OCI-LY7 (cell line): Measurements from ENCODE around the gene CALHM5. TPM values are rescaled to one million over a fixed set of nuclear protein-coding genes. Genes with fewer than 3 reads are reported as not detected.
"Not testable (repeated sequence)": the region's sequence is repeated elsewhere in the genome, so short reads cannot be mapped to it uniquely, and the experiment has no call there.

ENCODE experiments used
- BruUV-seq: library from RNA; stranded (reverse); fragments of 400-500 nt; replicated peaks from 2 replicates; lab custom pipeline; 2021; lab: Mats Ljungman, UMichigan
- CTCF ChIA-PET: fragments of 300-600 bp; sonication (Branson Sonifier 250); formaldehyde crosslinking; loops from one replicate; lab custom pipeline; 2022; ENCODE audit warnings: antibody characterized with exemption; ENCODE audit not compliant: unreplicated experiment; lab: Charles Lee
- POLR2A ChIA-PET: fragments of 300-600 bp; sonication (Branson Sonifier 250); formaldehyde crosslinking; loops from one replicate; lab custom pipeline; 2022; ENCODE audit warnings: antibody characterized with exemption; lab: Charles Lee
- DNase-seq: peaks from one replicate; pipeline ENCODE4 v3.0.0-alpha.2; 2015; ENCODE audit warnings: low spot score
- H2AFZ ChIP-seq: fragments of 200-600 bp; sonication (generic), shearing (Covaris generic); 2 replicates; pipeline ENCODE4 v1.6.1; 2014; ENCODE audit warnings: mild to moderate bottlenecking, antibody characterized with exemption, low read length, moderate library complexity
- H3K27ac ChIP-seq: fragments of 200-600 bp; sonication (generic); 2 replicates; pipeline ENCODE4 v1.5.1; 2014; ENCODE audit warnings: mixed run types, low read depth, mild to moderate bottlenecking, moderate library complexity, low read length, inconsistent platforms; ENCODE audit not compliant: poor library complexity, severe bottlenecking
- H3K36me3 ChIP-seq: fragments of 200-600 bp; sonication (generic); 2 replicates; pipeline ENCODE4 v1.6.1; 2014; ENCODE audit warnings: mild to moderate bottlenecking, antibody characterized with exemption, low read length, moderate library complexity, mixed read lengths; ENCODE audit not compliant: insufficient read depth
- H3K4me1 ChIP-seq: fragments of 200-600 bp; sonication (generic); 2 replicates; pipeline ENCODE4 v1.5.1; 2014; ENCODE audit warnings: mild to moderate bottlenecking, low read length; ENCODE audit not compliant: insufficient read depth, poor library complexity, severe bottlenecking
- H3K4me2 ChIP-seq: fragments of 200-600 bp; sonication (generic); 2 replicates; pipeline ENCODE4 v1.6.1; 2014; ENCODE audit warnings: mild to moderate bottlenecking, low read length
- H3K4me3 ChIP-seq: fragments of 200-600 bp; sonication (generic); 2 replicates; pipeline ENCODE4 v1.5.1; 2014; ENCODE audit warnings: mild to moderate bottlenecking, low read depth, low read length; ENCODE audit not compliant: poor library complexity, severe bottlenecking
- H3K79me2 ChIP-seq: fragments of 200-600 bp; sonication (generic); 2 replicates; pipeline ENCODE4 v1.6.1; 2016; ENCODE audit warnings: low read depth, mild to moderate bottlenecking, low read length, moderate library complexity, mixed read lengths; ENCODE audit not compliant: insufficient read depth
- H3K9me2 ChIP-seq: fragments of 200-600 bp; sonication (generic); 2 replicates; pipeline ENCODE4 v1.6.1; 2016; ENCODE audit warnings: mild to moderate bottlenecking, low read length, mixed read lengths; ENCODE audit not compliant: insufficient read depth
- H3K9me3 ChIP-seq: fragments of 200-600 bp; sonication (generic); 2 replicates; pipeline ENCODE4 v1.6.1; 2014; ENCODE audit warnings: mild to moderate bottlenecking, mixed run types, low read length, mixed read lengths
- H4K20me1 ChIP-seq: fragments of 200-600 bp; sonication (generic); 2 replicates; pipeline ENCODE4 v1.6.1; 2014; ENCODE audit warnings: mild to moderate bottlenecking, antibody characterized with exemption, low read length, moderate library complexity, mixed read lengths; ENCODE audit not compliant: insufficient read depth
- CTCF ChIP-seq: fragments of 200-600 bp; sonication (generic); conservative IDR thresholded peaks from 2 replicates; pipeline ENCODE4 v1.5.1; 2014; ENCODE audit warnings: mild to moderate bottlenecking, antibody characterized with exemption, low read length, moderate library complexity, mixed read lengths
- EZH2phosphoT487 ChIP-seq: fragments of 200-600 bp; sonication (generic); IDR thresholded peaks from 2 replicates; pipeline ENCODE4 v1.6.1; 2018; ENCODE audit warnings: low read depth, borderline replicate concordance, mild to moderate bottlenecking, mixed run types, antibody characterized with exemption, low read length, moderate library complexity, mixed read lengths
- intact Hi-C: fragments of 100-400 bp; cut with micrococcal nuclease; formaldehyde crosslinking; loops from one replicate; pipeline ENCODE4 v1.10.0; 2022; ENCODE audit not compliant: unreplicated experiment
- total RNA-seq, 2 experiments: library from RNA; depleted of rRNA in 1 of 2; stranded (reverse); fragments of >200 nt in 1 of 2; shearing (Covaris generic) in 1 of 2; gene quantifications; 2 replicates each; pipeline ENCODE4 v1.2.3, GENCODE V29; 2014 to 2022

The CALHM5 gene
- total RNA-seq, 2 experiments from 2014 or later: not detected

- intact Hi-C loops: no loop called here
- ChIA-PET POLR2A (no interaction called here), CTCF (no interaction called here)
- no peak for TF ChIP-seq EZH2phosphoT487
- no peak for TF ChIP-seq CTCF
- Histone ChIP-seq H3K27ac (no peak overlapping the region), H3K4me1 (no peaks in the 10 kb centered on the region), H3K4me3 (no peak overlapping the region), H3K9me2 (no peaks in the 10 kb centered on the region), H2AFZ (no peak overlapping the region), H3K36me3 (no peaks in the 10 kb centered on the region), H3K4me2 (no peak overlapping the region), H3K79me2 (no peaks in the 10 kb centered on the region), H3K9me3 (no peaks in the 10 kb centered on the region), H4K20me1 (no peaks in the 10 kb centered on the region)
- BruUV-seq: no TSS peak
- no peak for DNase-seq
Observed at GRCh38 chr6:116491610-116492330, 19.7 kb upstream of the CALHM5 start.

GRCh38 chr6:116492331-116493067 lies 18.9 kb upstream of the CALHM5 start:
- H3K9me2 ChIP-seq: no peaks in the 10 kb centered on the region
- no peak overlapping the region for H3K27ac ChIP-seq
- intact Hi-C loops: no loop called here
- no peak for TF ChIP-seq CTCF
- TF ChIP-seq EZH2phosphoT487: no peak
- H2AFZ ChIP-seq: no peak overlapping the region
- BruUV-seq: no TSS peak
- H3K36me3 ChIP-seq: no peaks in the 10 kb centered on the region
- no peak overlapping the region for H3K4me2 ChIP-seq
- no peaks in the 10 kb centered on the region for H3K79me2 ChIP-seq
- no peaks in the 10 kb centered on the region for H3K9me3 ChIP-seq
- no peaks in the 10 kb centered on the region for H4K20me1 ChIP-seq
- DNase-seq: no peak
- ChIA-PET POLR2A (no interaction called here), CTCF (no interaction called here)
- no peaks in the 10 kb centered on the region for H3K4me1 ChIP-seq
- no peak overlapping the region for H3K4me3 ChIP-seq

GRCh38 chr6:116495161-116495560 lies 16.3 kb upstream of the CALHM5 start:
- POLR2A ChIA-PET: interaction anchor here (1.1 to 2.2 kb wide), 2 partner anchors 10 to 18 kb away, joined by 5 to 6 read pairs; no protein-coding TSS in a partner anchor
- H4K20me1 ChIP-seq, H3K4me1 ChIP-seq, CTCF ChIA-PET, H3K9me3 ChIP-seq, DNase-seq, H3K4me3 ChIP-seq, H3K27ac ChIP-seq, H3K79me2 ChIP-seq, BruUV-seq, H3K4me2 ChIP-seq, intact Hi-C loops, H2AFZ ChIP-seq, H3K9me2 ChIP-seq, H3K36me3 ChIP-seq: not testable (repeated sequence)
